Measurements from ENCODE around the gene POPDC2.

DNA sequence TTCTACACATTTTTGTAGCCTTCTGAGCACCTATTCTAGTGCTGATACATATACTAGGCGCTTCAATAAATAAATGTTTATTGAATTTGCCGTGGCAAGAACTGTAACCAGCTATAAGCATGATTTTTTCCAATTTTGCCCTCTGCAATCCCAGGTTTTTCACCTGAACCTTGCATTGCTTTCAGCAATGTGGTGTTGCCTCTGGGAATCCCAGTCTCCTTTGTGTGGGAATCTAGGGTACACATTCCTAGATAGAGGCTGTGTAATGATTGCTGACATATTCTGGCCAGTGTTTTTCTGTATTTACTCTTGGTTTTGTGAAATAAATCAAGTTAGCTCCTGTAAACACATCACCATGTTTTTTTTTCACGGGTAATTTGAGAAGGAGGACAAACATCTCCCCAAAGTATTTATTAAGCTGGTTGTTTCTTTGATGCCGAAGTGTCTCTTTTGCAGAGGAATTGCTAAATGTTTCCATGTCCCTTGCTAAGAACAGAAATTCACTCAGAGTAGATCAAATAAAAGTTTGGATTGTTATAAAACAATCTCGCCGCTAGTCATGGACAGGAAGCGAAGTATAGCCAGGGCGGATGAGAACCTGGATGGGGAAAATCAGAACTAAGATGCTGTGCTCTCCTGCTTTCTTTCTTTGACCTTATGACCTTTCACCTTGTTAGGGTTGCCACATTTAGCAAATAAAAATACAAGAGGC is 43.6 kb upstream of the POPDC2 start:
- TF ChIP-seq POLR2A (IDR thresholded peaks at IDR 0.05) (no peak), POLR2AphosphoS5 (IDR thresholded peaks at IDR 0.05) (no peak)
- TF ChIP-seq, protein P1, sequence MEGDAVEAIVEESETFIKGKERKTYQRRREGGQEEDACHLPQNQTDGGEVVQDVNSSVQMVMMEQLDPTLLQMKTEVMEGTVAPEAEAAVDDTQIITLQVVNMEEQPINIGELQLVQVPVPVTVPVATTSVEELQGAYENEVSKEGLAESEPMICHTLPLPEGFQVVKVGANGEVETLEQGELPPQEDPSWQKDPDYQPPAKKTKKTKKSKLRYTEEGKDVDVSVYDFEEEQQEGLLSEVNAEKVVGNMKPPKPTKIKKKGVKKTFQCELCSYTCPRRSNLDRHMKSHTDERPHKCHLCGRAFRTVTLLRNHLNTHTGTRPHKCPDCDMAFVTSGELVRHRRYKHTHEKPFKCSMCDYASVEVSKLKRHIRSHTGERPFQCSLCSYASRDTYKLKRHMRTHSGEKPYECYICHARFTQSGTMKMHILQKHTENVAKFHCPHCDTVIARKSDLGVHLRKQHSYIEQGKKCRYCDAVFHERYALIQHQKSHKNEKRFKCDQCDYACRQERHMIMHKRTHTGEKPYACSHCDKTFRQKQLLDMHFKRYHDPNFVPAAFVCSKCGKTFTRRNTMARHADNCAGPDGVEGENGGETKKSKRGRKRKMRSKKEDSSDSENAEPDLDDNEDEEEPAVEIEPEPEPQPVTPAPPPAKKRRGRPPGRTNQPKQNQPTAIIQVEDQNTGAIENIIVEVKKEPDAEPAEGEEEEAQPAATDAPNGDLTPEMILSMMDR (IDR thresholded peaks at IDR 0.05 in 8 of 11, conservative IDR thresholded peaks at IDR 0.05 in 3 of 11): no peak

Data from spleen (tissue), 7 donors.